Neural cell (in vitro differentiated cells): ENCODE results near the gene CD68. TPM values are rescaled to one million over a fixed set of nuclear protein-coding genes. Genes with fewer than 3 reads are reported as not detected.

ENCODE experiments used
- H2AFZ ChIP-seq: fragments of 200-600, 300-800 bp; sonication (generic), shearing (Covaris generic); 2 replicates; pipeline ENCODE4 v1.6.0; 2014; ENCODE audit warnings: low read depth, mild to moderate bottlenecking, antibody characterized with exemption, low read length, moderate library complexity
- H3F3A ChIP-seq: fragments of 200-600 bp; shearing (Covaris generic); 2 replicates; pipeline ENCODE4 v1.6.1; 2016; ENCODE audit warnings: mild to moderate bottlenecking, moderate library complexity, mixed read lengths, antibody characterized with exemption, low read length; ENCODE audit not compliant: insufficient read depth, poor library complexity, severe bottlenecking
- H3K27ac ChIP-seq: fragments of 200-600, 300-800 bp; sonication (generic), shearing (Covaris generic); 2 replicates; pipeline ENCODE4 v1.5.1; 2014; ENCODE audit warnings: mild to moderate bottlenecking, low read length, moderate library complexity
- H3K27me3 ChIP-seq: fragments of 300-800, 200-600 bp; sonication (generic), shearing (Covaris generic); 2 replicates; pipeline ENCODE4 v1.6.0; 2014; ENCODE audit warnings: mild to moderate bottlenecking, low read depth, low read length, moderate library complexity; ENCODE audit not compliant: insufficient read depth
- H3K36me3 ChIP-seq: fragments of 300-800, 200-600 bp; sonication (generic), shearing (Covaris generic); 2 replicates; pipeline ENCODE4 v1.5.1; 2014; ENCODE audit warnings: mild to moderate bottlenecking, antibody characterized with exemption, low read length, moderate library complexity; ENCODE audit not compliant: insufficient read depth
- H3K4me2 ChIP-seq: fragments of 300-800, 200-600 bp; sonication (generic), shearing (Covaris generic); 2 replicates; pipeline ENCODE4 v1.6.0; 2014; ENCODE audit warnings: mild to moderate bottlenecking, low read length
- H3K4me3 ChIP-seq: fragments of 300-800, 200-600 bp; sonication (generic), shearing (Covaris generic); 2 replicates; pipeline ENCODE4 v1.5.1; 2014; ENCODE audit warnings: mild to moderate bottlenecking, low read length, moderate library complexity
- H3K79me2 ChIP-seq: fragments of 200-600 bp; shearing (Covaris generic); replicated peaks from 2 replicates; pipeline ENCODE4 v1.6.0; 2014; ENCODE audit warnings: mild to moderate bottlenecking, low read length, moderate library complexity; ENCODE audit not compliant: insufficient read depth
- H3K9ac ChIP-seq: fragments of 300-800, 200-600 bp; sonication (generic), shearing (Covaris generic); 2 replicates; pipeline ENCODE4 v1.6.1; 2016; ENCODE audit warnings: mild to moderate bottlenecking, low read length, mixed read lengths
- H3K9me2 ChIP-seq: fragments of 200-600 bp; shearing (Covaris generic); 2 replicates; pipeline ENCODE4 v1.6.1; 2016; ENCODE audit warnings: mild to moderate bottlenecking, low read length, mixed read lengths; ENCODE audit not compliant: insufficient read depth
- H3K9me3 ChIP-seq: fragments of 200-600, 300-800 bp; sonication (generic), shearing (Covaris generic); 2 replicates; pipeline ENCODE4 v1.6.1; 2016; ENCODE audit warnings: mild to moderate bottlenecking, mixed run types, low read length, moderate library complexity, mixed read lengths
- H4K20me1 ChIP-seq: fragments of 200-600 bp; shearing (Covaris generic); 2 replicates; pipeline ENCODE4 v1.6.1; 2016; ENCODE audit warnings: mild to moderate bottlenecking, mixed run types; ENCODE audit not compliant: insufficient read depth
- EP300 ChIP-seq: fragments of 450-650 bp; conservative IDR thresholded peaks from 2 replicates; pipeline ENCODE4 v1.6.1; 2014; ENCODE audit warnings: antibody characterized with exemption, mild to moderate bottlenecking, moderate library complexity; ENCODE audit not compliant: poor library complexity, severe bottlenecking
- EZH2 ChIP-seq: fragments of 200-600, 300-800 bp; shearing (Covaris generic), sonication (generic); IDR thresholded peaks from 2 replicates; pipeline ENCODE4 v1.6.1; 2014; ENCODE audit warnings: antibody characterized with exemption, low read length, borderline replicate concordance, mild to moderate bottlenecking; ENCODE audit not compliant: insufficient read depth, poor library complexity, severe bottlenecking
- MXI1 ChIP-seq: fragments of 450-650 bp; conservative IDR thresholded peaks from 2 replicates; pipeline ENCODE4 v1.6.1; 2014; ENCODE audit warnings: antibody characterized with exemption, mild to moderate bottlenecking; ENCODE audit not compliant: poor library complexity, severe bottlenecking
- POLR2AphosphoS5 ChIP-seq: IDR thresholded peaks from 2 replicates; pipeline ENCODE4 v1.6.1; 2012
- RAD21 ChIP-seq: fragments of 450-650 bp; conservative IDR thresholded peaks from 2 replicates; pipeline ENCODE4 v1.6.1; 2014; ENCODE audit warnings: antibody characterized with exemption, mild to moderate bottlenecking, moderate library complexity
- SMC3 ChIP-seq: fragments of 450-650 bp; conservative IDR thresholded peaks from 2 replicates; pipeline ENCODE4 v1.6.1; 2014; ENCODE audit warnings: antibody characterized with exemption, mild to moderate bottlenecking, moderate library complexity; ENCODE audit not compliant: poor library complexity
- TAF1 ChIP-seq: IDR thresholded peaks from 2 replicates; pipeline ENCODE4 v1.6.1; 2012; ENCODE audit warnings: low read depth
- polyA plus RNA-seq: library from polyadenylated mRNA; depleted of rRNA; stranded (reverse); fragments of >200 nt; gene quantifications from 2 replicates; pipeline ENCODE4 v1.2.3, GENCODE V29; 2014
- TF ChIP-seq, protein P1 (sequence below): fragments of 450-650 bp; IDR thresholded peaks from 2 replicates; pipeline ENCODE4 v1.5.1; 2014; ENCODE audit warnings: antibody characterized with exemption, mild to moderate bottlenecking, moderate library complexity; ENCODE audit not compliant: poor library complexity, severe bottlenecking
- TF ChIP-seq, protein P2 (sequence below): IDR thresholded peaks from 2 replicates; pipeline ENCODE4 v1.6.1; 2012; ENCODE audit warnings: borderline replicate concordance

Gene CD68
- polyA plus RNA-seq, 1 donor from 2014 or later = not detected

DNA sequence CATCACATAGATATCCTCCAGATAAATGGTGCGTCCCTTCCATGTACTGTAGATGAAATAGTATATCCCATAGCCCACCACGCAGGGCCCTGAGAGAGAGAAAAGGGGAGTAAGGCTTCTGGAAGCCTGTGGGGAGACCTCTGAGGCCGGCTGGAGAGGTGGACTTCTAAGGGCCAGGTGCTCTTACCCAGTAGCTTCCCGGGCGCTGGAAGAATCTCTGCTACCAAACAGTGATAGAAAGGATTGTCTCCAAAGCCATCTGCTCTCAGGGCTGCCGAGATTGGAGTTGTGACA is 47.5 kb downstream of the CD68 start:
- H3F3A ChIP-seq = no peaks in the 10 kb centered on the region
- H3K4me2 ChIP-seq = peak overlapping the region; percentile 87
- no peaks in the 10 kb centered on the region for H3K9me2 ChIP-seq
- H3K79me2 ChIP-seq = peaks cover 11% of the 10 kb centered on the region
- no peaks in the 10 kb centered on the region for H3K27me3 ChIP-seq
- H3K9me3 ChIP-seq = no peaks in the 10 kb centered on the region
- H4K20me1 ChIP-seq = no peaks in the 10 kb centered on the region
- peak overlapping the region; percentile 88 for H3K4me3 ChIP-seq
- peak overlapping the region; percentile 83 for H2AFZ ChIP-seq
- no peaks in the 10 kb centered on the region for H3K36me3 ChIP-seq
- TF ChIP-seq, protein P1, sequence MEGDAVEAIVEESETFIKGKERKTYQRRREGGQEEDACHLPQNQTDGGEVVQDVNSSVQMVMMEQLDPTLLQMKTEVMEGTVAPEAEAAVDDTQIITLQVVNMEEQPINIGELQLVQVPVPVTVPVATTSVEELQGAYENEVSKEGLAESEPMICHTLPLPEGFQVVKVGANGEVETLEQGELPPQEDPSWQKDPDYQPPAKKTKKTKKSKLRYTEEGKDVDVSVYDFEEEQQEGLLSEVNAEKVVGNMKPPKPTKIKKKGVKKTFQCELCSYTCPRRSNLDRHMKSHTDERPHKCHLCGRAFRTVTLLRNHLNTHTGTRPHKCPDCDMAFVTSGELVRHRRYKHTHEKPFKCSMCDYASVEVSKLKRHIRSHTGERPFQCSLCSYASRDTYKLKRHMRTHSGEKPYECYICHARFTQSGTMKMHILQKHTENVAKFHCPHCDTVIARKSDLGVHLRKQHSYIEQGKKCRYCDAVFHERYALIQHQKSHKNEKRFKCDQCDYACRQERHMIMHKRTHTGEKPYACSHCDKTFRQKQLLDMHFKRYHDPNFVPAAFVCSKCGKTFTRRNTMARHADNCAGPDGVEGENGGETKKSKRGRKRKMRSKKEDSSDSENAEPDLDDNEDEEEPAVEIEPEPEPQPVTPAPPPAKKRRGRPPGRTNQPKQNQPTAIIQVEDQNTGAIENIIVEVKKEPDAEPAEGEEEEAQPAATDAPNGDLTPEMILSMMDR = no peak
- no peak for TF ChIP-seq EP300
- no peak for TF ChIP-seq SMC3
- no peak for TF ChIP-seq POLR2AphosphoS5
- TF ChIP-seq RAD21 = no peak
- TF ChIP-seq MXI1 = no peak
- TF ChIP-seq, protein P2, sequence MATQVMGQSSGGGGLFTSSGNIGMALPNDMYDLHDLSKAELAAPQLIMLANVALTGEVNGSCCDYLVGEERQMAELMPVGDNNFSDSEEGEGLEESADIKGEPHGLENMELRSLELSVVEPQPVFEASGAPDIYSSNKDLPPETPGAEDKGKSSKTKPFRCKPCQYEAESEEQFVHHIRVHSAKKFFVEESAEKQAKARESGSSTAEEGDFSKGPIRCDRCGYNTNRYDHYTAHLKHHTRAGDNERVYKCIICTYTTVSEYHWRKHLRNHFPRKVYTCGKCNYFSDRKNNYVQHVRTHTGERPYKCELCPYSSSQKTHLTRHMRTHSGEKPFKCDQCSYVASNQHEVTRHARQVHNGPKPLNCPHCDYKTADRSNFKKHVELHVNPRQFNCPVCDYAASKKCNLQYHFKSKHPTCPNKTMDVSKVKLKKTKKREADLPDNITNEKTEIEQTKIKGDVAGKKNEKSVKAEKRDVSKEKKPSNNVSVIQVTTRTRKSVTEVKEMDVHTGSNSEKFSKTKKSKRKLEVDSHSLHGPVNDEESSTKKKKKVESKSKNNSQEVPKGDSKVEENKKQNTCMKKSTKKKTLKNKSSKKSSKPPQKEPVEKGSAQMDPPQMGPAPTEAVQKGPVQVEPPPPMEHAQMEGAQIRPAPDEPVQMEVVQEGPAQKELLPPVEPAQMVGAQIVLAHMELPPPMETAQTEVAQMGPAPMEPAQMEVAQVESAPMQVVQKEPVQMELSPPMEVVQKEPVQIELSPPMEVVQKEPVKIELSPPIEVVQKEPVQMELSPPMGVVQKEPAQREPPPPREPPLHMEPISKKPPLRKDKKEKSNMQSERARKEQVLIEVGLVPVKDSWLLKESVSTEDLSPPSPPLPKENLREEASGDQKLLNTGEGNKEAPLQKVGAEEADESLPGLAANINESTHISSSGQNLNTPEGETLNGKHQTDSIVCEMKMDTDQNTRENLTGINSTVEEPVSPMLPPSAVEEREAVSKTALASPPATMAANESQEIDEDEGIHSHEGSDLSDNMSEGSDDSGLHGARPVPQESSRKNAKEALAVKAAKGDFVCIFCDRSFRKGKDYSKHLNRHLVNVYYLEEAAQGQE = no peak
- TF ChIP-seq EZH2 = no peak
- H3K27ac ChIP-seq = peak overlapping the region; percentile 96
- peak overlapping the region; percentile 97 for H3K9ac ChIP-seq

DNA sequence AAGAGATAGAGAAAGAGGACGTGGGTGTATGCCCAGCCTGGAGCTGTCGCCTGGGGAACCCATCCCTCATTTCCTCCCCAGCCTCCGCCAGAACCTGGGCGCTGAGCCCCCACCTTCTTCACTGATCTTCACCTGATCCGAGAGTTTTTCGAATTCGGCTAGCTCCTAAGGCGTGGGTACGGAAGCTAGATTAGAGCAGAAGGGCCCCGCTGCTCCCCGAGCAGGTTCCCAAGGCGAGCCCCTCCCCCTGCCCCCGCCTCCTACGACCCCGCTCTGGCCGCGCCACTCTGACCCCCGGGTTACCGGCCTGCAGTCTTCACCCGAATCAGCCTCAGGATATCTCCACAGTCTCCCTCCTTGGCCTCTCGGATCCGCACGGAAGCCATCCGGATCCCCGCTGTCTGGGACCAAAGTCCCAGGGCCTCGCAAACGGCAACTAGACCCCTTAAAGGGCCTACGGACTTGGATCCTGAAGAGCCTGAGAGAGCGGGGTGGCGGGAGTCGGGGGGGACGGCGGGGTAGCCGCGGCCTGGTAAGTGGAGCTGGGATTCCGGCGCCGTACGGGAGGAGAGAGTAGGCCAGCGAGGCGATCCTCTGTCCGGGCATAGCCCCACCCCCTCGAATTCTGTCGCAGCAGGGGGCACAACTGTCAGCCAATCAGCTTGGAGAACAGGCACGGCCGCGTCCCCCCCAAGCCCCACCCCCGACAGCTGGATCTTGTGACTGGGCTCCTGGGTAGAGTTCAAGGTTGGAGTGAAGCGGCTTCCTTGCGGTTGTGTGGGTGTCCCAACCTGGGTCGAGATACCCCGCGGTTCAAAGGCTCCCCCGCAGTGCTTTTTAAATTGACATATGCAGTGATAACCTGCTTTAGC is 48.0 kb downstream of the CD68 start, which contains the start of gene SAT2:
Gene SAT2, minus strand, starts transcription at position 572 of the 872 bp plus-strand sequence. Its CDS starts 186 bp downstream, at position 386.
- H3K9me2 ChIP-seq = no peaks in the 10 kb centered on the region
- no peaks in the 10 kb centered on the region for H3K36me3 ChIP-seq
- no peaks in the 10 kb centered on the region for H3K9me3 ChIP-seq
- peak within 1 kb of the TSS; percentile 83 for H2AFZ ChIP-seq
- H3K27ac ChIP-seq = peak within 1 kb of the TSS; percentile 96
- H3K9ac ChIP-seq = peak within 1 kb of the TSS; percentile 97
- H3K4me2 ChIP-seq = peak within 1 kb of the TSS; percentile 87
- TF ChIP-seq MXI1 (peak; percentile 25), TAF1 (peak; percentile 76), SMC3 (no peak), POLR2AphosphoS5 (peak; percentile 94)
- TF ChIP-seq, protein P2 = peak; percentile 76
- H4K20me1 ChIP-seq = no peaks in the 10 kb centered on the region
- H3K27me3 ChIP-seq = no peaks in the 10 kb centered on the region
- H3F3A ChIP-seq = no peaks in the 10 kb centered on the region
- peak within 1 kb of the TSS; percentile 88 for H3K4me3 ChIP-seq
- H3K79me2 ChIP-seq = peaks cover 11% of the 10 kb centered on the region
